ENCODE measurements around the gene SPOCK1. TPM values are rescaled to one million over a fixed set of nuclear protein-coding genes. Genes with fewer than 3 reads are reported as not detected.

Gene SPOCK1
- total and polyA plus RNA-seq, 2 of the 13 experiments (the other 11 are each of a cell fraction or from before 2014, with no cell fraction given), result 0.18 to 0.29 TPM

- no peaks in the 10 kb centered on the region for H4K20me1 ChIP-seq (ENCODE audit: insufficient read depth, low read length)
- no peak for TF ChIP-seq PRPF4 (IDR thresholded peaks at IDR 0.05; ENCODE audit: low read depth, low read length, poor library complexity, severe bottlenecking)
- TF ChIP-seq JDP2 (CRISPR knock-in tag; IDR thresholded peaks at IDR 0.05; ENCODE audit: borderline replicate concordance), result no peak
- no peak for TF ChIP-seq HMG20B (CRISPR knock-in tag; conservative IDR thresholded peaks at IDR 0.05)
- no peak for TF ChIP-seq ZNF296 (CRISPR knock-in tag; conservative IDR thresholded peaks at IDR 0.05)
- TF ChIP-seq ZNF441 (CRISPR knock-in tag; IDR thresholded peaks at IDR 0.05; ENCODE audit: borderline replicate concordance), result no peak
- TF ChIP-seq, protein P1, sequence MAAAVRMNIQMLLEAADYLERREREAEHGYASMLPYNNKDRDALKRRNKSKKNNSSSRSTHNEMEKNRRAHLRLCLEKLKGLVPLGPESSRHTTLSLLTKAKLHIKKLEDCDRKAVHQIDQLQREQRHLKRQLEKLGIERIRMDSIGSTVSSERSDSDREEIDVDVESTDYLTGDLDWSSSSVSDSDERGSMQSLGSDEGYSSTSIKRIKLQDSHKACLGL (CRISPR knock-in tag; IDR thresholded peaks at IDR 0.05), result no peak
- TF ChIP-seq HMGXB4 (CRISPR knock-in tag; IDR thresholded peaks at IDR 0.05; ENCODE audit: borderline replicate concordance in 1 of 2, low read depth in 1 of 2), result no peak
- TF ChIP-seq MLLT10 (CRISPR knock-in tag; IDR thresholded peaks at IDR 0.05), result no peak
- no peak for TF ChIP-seq KDM2A (CRISPR knock-in tag; IDR thresholded peaks at IDR 0.05; ENCODE audit: borderline replicate concordance, low read depth)
- TF ChIP-seq, protein P2, sequence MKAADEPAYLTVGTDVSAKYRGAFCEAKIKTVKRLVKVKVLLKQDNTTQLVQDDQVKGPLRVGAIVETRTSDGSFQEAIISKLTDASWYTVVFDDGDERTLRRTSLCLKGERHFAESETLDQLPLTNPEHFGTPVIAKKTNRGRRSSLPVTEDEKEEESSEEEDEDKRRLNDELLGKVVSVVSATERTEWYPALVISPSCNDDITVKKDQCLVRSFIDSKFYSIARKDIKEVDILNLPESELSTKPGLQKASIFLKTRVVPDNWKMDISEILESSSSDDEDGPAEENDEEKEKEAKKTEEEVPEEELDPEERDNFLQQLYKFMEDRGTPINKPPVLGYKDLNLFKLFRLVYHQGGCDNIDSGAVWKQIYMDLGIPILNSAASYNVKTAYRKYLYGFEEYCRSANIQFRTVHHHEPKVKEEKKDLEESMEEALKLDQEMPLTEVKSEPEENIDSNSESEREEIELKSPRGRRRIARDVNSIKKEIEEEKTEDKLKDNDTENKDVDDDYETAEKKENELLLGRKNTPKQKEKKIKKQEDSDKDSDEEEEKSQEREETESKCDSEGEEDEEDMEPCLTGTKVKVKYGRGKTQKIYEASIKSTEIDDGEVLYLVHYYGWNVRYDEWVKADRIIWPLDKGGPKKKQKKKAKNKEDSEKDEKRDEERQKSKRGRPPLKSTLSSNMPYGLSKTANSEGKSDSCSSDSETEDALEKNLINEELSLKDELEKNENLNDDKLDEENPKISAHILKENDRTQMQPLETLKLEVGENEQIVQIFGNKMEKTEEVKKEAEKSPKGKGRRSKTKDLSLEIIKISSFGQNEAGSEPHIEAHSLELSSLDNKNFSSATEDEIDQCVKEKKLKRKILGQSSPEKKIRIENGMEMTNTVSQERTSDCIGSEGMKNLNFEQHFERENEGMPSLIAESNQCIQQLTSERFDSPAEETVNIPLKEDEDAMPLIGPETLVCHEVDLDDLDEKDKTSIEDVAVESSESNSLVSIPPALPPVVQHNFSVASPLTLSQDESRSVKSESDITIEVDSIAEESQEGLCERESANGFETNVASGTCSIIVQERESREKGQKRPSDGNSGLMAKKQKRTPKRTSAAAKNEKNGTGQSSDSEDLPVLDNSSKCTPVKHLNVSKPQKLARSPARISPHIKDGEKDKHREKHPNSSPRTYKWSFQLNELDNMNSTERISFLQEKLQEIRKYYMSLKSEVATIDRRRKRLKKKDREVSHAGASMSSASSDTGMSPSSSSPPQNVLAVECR (CRISPR knock-in tag; IDR thresholded peaks at IDR 0.05; ENCODE audit: borderline replicate concordance), result no peak
- no peak for TF ChIP-seq ZSCAN29 (CRISPR knock-in tag; conservative IDR thresholded peaks at IDR 0.05)
- TF ChIP-seq ZNF34 (CRISPR knock-in tag; IDR thresholded peaks at IDR 0.05; ENCODE audit: borderline replicate concordance), result no peak
- TF ChIP-seq ZNF274 (CRISPR knock-in tag; IDR thresholded peaks at IDR 0.05), result no peak
- TF ChIP-seq E2F5 (CRISPR knock-in tag; conservative IDR thresholded peaks at IDR 0.05), result no peak
- TF ChIP-seq FOXC1 (CRISPR knock-in tag; IDR thresholded peaks at IDR 0.05; ENCODE audit: borderline replicate concordance), result no peak
- no peak for TF ChIP-seq ARHGAP35 (CRISPR knock-in tag; IDR thresholded peaks at IDR 0.05; ENCODE audit: borderline replicate concordance)
- no peak for TF ChIP-seq SMAD1 (CRISPR knock-in tag; IDR thresholded peaks at IDR 0.05; ENCODE audit: borderline replicate concordance, low read depth)
- no peak for TF ChIP-seq NR1H2 (CRISPR knock-in tag; IDR thresholded peaks at IDR 0.05; ENCODE audit: borderline replicate concordance, low read depth)
Measured at GRCh38 chr5:137392261-137392660, 106.9 kb downstream of the SPOCK1 start.

More at GRCh38 chr5:137392261-137392660, 106.9 kb downstream of the SPOCK1 start:
- no peak for DNase-seq (ENCODE audit: low spot score)
- CTCF ChIA-PET (ENCODE audit: low intra/inter-chr PET ratio, low total read pairs), result no interaction called here
- Histone ChIP-seq H3K9ac (ENCODE audit: insufficient read depth, low read depth, low read length) (no peak overlapping the region), H3K4me3 (replicated peaks in 1 of 3; ENCODE audit: insufficient read depth in 1 of 3, low read depth in 2 of 3, low read length in 3 of 3) (no peak overlapping the region), H3K27ac (ENCODE audit: extremely low read length, insufficient read depth, low read length) (no peak overlapping the region), H3K9me3 (ENCODE audit: low read length) (no peaks in the 10 kb centered on the region), H3K4me2 (ENCODE audit: low read depth, low read length) (no peak overlapping the region), H3K79me2 (ENCODE audit: insufficient read depth, low read length) (no peaks in the 10 kb centered on the region), H3K36me3 (replicated peaks in 1 of 2; ENCODE audit: control insufficient read depth in 1 of 2, insufficient read depth in 2 of 2, low read length in 2 of 2) (no peaks in the 10 kb centered on the region), H3K4me1 (ENCODE audit: insufficient read depth, low read length) (no peaks in the 10 kb centered on the region), H2AFZ (ENCODE audit: low read length) (no peak overlapping the region), H3K27me3 (ENCODE audit: control insufficient read depth in 1 of 2, insufficient read depth in 2 of 2, low read length in 2 of 2) (no peaks in the 10 kb centered on the region)
- in situ Hi-C loops (cut with HindIII; ENCODE audit: extremely low pct_ligation_motif_present, low pct_unique_long_range_greater_than_20kb), result no loop called here
- 31% methylated on average over 4 of the region's 4 CpGs for WGBS (ENCODE audit: low lambda C conversion rate)
- intact Hi-C loops (cut with micrococcal nuclease; ENCODE audit: unreplicated experiment), result no loop called here
- FAIRE-seq, result no peak
- BruUV-seq (replicated peaks), result no TSS peak
- no peak for ATAC-seq
- POLR2A ChIA-PET, result no interaction called here
